MM.1S (cell line): ENCODE results near the gene PROKR2.

Source experiments
- CTCF ChIP-seq: fragments of 300-600 bp; sonication (generic); IDR thresholded peaks from 2 replicates; pipeline ENCODE4 v1.5.1; 2016; ENCODE audit warnings: antibody characterized with exemption, low read length, mixed read lengths
- EZH2 ChIP-seq: fragments of 300-600 bp; sonication (generic); optimal IDR thresholded peaks from 2 replicates; pipeline ENCODE3; 2017; ENCODE audit warnings: low read depth, mild to moderate bottlenecking, antibody characterized with exemption, low read length, mixed read lengths

GRCh38 chr20:5349448-5349847 is 32.7 kb upstream of the PROKR2 start:
- TF ChIP-seq CTCF, result no peak
- no peak for TF ChIP-seq EZH2
